AG10803 (cell line): ENCODE data around the gene SLC9A4.
A peak's percentile ranks its signal among the peaks of the same experiment; 100 is the strongest.

Experiments used
- DNase-seq: peaks from one replicate; pipeline ENCODE4 v3.0.0; 2010; ENCODE audit warnings: low read depth
- H3K4me3 ChIP-seq: 2 replicates; pipeline ENCODE4 v1.5.1; 2011; ENCODE audit warnings: mild to moderate bottlenecking, low read length, control low read depth
- CTCF ChIP-seq: conservative IDR thresholded peaks from 2 replicates; pipeline ENCODE4 v1.5.1; 2011; ENCODE audit warnings: mild to moderate bottlenecking, low read length, control low read depth, inconsistent platforms

The SLC9A4 gene

GRCh38 chr2:102508863-102509262 is 35.8 kb downstream of the SLC9A4 start:
- no peak for TF ChIP-seq CTCF
- no peak for DNase-seq
- H3K4me3 ChIP-seq = no peak overlapping the region

- H3K4me3 ChIP-seq = no peak overlapping the region
- DNase-seq = no peak
- TF ChIP-seq CTCF = no peak
These were observed 36.7 kb downstream of the SLC9A4 start for GRCh38 chr2:102509749-102510148.

GRCh38 chr2:102510791-102511575 is 38.0 kb downstream of the SLC9A4 start:
- no peak for DNase-seq
- TF ChIP-seq CTCF = no peak
- no peak overlapping the region for H3K4me3 ChIP-seq

- DNase-seq = no peak
- H3K4me3 ChIP-seq = no peak overlapping the region
- no peak for TF ChIP-seq CTCF
These were observed 39.1 kb downstream of the SLC9A4 start for GRCh38 chr2:102512161-102512560.

GRCh38 chr2:102513355-102513939 is 40.4 kb downstream of the SLC9A4 start:
- DNase-seq = no peak
- TF ChIP-seq CTCF = no peak
- H3K4me3 ChIP-seq = no peak overlapping the region

GRCh38 chr2:102514061-102514785 is 41.2 kb downstream of the SLC9A4 start:
- TF ChIP-seq CTCF = no peak
- DNase-seq = peak; percentile 79
- no peak overlapping the region for H3K4me3 ChIP-seq
